H1 (cell line): ENCODE measurements around the gene MRPL11. TPM values are rescaled to one million over a fixed set of nuclear protein-coding genes. Genes with fewer than 3 reads are reported as not detected.

ENCODE experiments used
- ASH2L ChIP-seq: fragments of 200-600, 300-600 bp; sonication (generic); IDR thresholded peaks from one replicate; pipeline ENCODE4 v1.7.1; 2017; ENCODE audit warnings: low read length
- CEBPB ChIP-seq: IDR thresholded peaks from 2 replicates; pipeline ENCODE4 v1.6.1; 2012; ENCODE audit warnings: low read depth, low read length
- CTBP2 ChIP-seq: IDR thresholded peaks from 2 replicates; pipeline ENCODE4 v1.7.0; 2011; ENCODE audit warnings: borderline replicate concordance, mild to moderate bottlenecking, moderate library complexity, mixed read lengths, low read length; ENCODE audit not compliant: insufficient read depth, insufficient read length
- EZH2 ChIP-seq: fragments of 200-600 bp; sonication (generic); IDR thresholded peaks from 2 replicates; pipeline ENCODE4 v1.7.1; 2012; ENCODE audit warnings: low read depth, mild to moderate bottlenecking, moderate library complexity, low read length, inconsistent platforms; ENCODE audit not compliant: severe bottlenecking
- HDAC2 ChIP-seq, 2 experiments: fragments of 300-600 bp in 1 of 2; sonication (generic) in 1 of 2; IDR thresholded peaks; 2 replicates each; pipeline ENCODE4 v1.6.1; 2011 to 2012; ENCODE audit warnings: low read depth in 2 of 2, low read length in 2 of 2, mild to moderate bottlenecking in 2 of 2, moderate library complexity in 2 of 2, borderline replicate concordance in 1 of 2, inconsistent platforms in 1 of 2
- KDM1A ChIP-seq: fragments of 200-600, 300-600 bp; sonication (generic); IDR thresholded peaks from 2 replicates; pipeline ENCODE4 v1.7.1; 2016; ENCODE audit warnings: mild to moderate bottlenecking, low read length, borderline replicate concordance
- KDM5A ChIP-seq: fragments of 200-600 bp; IDR thresholded peaks from 2 replicates; pipeline ENCODE4 v1.7.1; 2012; ENCODE audit warnings: mild to moderate bottlenecking, low read length, inconsistent platforms, mixed read lengths
- POLR2AphosphoS5 ChIP-seq: IDR thresholded peaks from 2 replicates; pipeline ENCODE4 v1.6.1; 2011; ENCODE audit warnings: low read depth, low read length
- POU5F1 ChIP-seq: IDR thresholded peaks from 2 replicates; pipeline ENCODE4 v1.6.1; 2011; ENCODE audit warnings: low read depth, mild to moderate bottlenecking, low read length, moderate library complexity
- SAP30 ChIP-seq: fragments of 300-600 bp; sonication (generic); IDR thresholded peaks from 2 replicates; pipeline ENCODE4 v1.7.1; 2012; ENCODE audit warnings: low read length, moderate library complexity, mild to moderate bottlenecking, inconsistent platforms; ENCODE audit not compliant: insufficient read depth, insufficient replicate concordance
- SIRT6 ChIP-seq: IDR thresholded peaks from one replicate; pipeline ENCODE4 v1.7.1; 2012; ENCODE audit warnings: low read length, inconsistent platforms
- SP1 ChIP-seq: IDR thresholded peaks from 2 replicates; pipeline ENCODE4 v1.6.1; 2011; ENCODE audit warnings: low read depth, low read length
- SRF ChIP-seq: IDR thresholded peaks from 2 replicates; pipeline ENCODE4 v1.6.1; 2011; ENCODE audit warnings: mild to moderate bottlenecking, low read depth, low read length, moderate library complexity
- SUZ12 ChIP-seq: fragments of 200-600 bp; sonication (generic); IDR thresholded peaks from 2 replicates; pipeline ENCODE4 v1.6.1; 2012; ENCODE audit warnings: mild to moderate bottlenecking, inconsistent platforms, low read length, moderate library complexity, mixed read lengths
- TEAD4 ChIP-seq: IDR thresholded peaks from 2 replicates; pipeline ENCODE4 v1.6.1; 2012; ENCODE audit warnings: low read depth, low read length, inconsistent platforms, mixed read lengths
- YY1 ChIP-seq: IDR thresholded peaks from 2 replicates; pipeline ENCODE4 v1.6.1; 2011; ENCODE audit warnings: low read depth, mild to moderate bottlenecking, low read length
- polyA plus RNA-seq, 7 experiments: library from polyadenylated mRNA; depleted of rRNA in 3 of 7; stranded (reverse) in 5 of 7; unstranded in 2 of 7; fragments of >200 nt in 5 of 7; fragments of 200-250 nt in 2 of 7; gene quantifications; 1 replicate in 5 of 7; 2 replicates in 1 of 7; 4 replicates in 1 of 7; pipeline versions ENCODE4 v1.2.1 to v1.2.3, GENCODE V29; 2011 to 2013; ENCODE audit warnings: missing spikeins in 2 of 7, mixed read lengths in 2 of 7
- total RNA-seq: library from RNA; stranded (reverse); fragmentation: NEBNext Ultra II Directional; extraction: Animal tissue kit (Norgen Biotek cat#: 25700); gene quantifications from 2 replicates; pipeline ENCODE4 v1.2.1, GENCODE V29; 2021
- TF ChIP-seq, protein P1 (sequence below): IDR thresholded peaks from 2 replicates; pipeline ENCODE4 v1.6.1; 2011; ENCODE audit warnings: low read length, improper control_type of control experiment

Gene MRPL11
- total and polyA plus RNA-seq, 2 of the 8 experiments (the other 6 are each of a cell fraction or from before 2014, with no cell fraction given), result 105 to 141 TPM

DNA sequence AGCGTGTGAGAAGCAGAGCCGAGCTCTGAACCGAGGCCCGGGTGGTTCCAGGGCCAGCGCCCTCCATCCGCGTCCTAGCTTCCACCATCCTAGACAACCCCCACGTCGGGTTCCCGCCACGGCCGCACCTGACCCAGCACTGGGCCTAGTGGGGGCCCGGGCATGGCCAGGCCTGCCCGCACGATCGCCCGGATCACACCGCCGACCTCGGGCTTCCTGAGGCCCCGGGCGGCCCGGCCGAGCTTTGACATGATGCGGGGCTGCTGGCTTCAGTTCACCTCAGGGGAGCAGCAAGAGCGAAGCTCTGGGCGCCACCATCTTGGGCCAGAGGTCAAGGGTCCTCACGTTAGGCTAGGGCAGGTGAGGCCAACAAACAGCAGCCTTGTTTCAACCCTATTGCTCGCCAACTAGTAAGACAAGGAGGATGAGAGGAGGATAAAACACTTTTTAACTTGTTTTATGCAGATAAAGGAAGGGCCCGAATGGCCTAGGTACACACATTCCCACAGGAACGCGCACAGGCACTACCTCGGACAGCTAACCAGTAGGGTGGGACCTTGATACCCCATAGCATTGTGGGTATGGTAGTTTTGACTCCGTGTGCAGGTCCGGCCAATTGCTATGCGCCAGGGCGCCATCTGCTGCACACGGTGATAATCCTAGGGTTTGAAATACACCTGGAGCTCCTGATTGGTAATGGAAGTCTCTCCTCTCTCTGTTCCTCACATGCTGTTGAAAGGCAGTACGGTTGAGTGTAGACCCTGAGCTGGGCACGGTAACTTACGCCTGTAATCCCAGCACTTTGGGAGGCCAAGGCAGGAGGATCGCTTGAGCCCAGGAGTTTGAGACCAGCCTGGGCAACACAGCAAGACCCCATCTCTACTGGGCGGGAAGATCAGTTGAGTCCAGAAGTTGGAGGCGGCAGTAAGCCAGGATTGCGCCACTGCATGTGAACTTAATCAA, at the start of gene MRPL11 (continued):
- TF ChIP-seq EZH2, result no peak
- TF ChIP-seq POU5F1, result no peak
- no peak for TF ChIP-seq SUZ12
- no peak for TF ChIP-seq CEBPB
- TF ChIP-seq SP1, result peak; percentile 82; the same call in 1 of the 2 replicates
- TF ChIP-seq ASH2L, result peak; percentile 54
- no peak for TF ChIP-seq SAP30
- TF ChIP-seq SRF, result 0 out of 2 replicates have a peak, but pooled peaks have one; percentile 0
- no peak for TF ChIP-seq SIRT6
- TF ChIP-seq TEAD4, result peak; percentile 81
- peak; percentile 82; the same call in 1 of the 2 replicates for TF ChIP-seq POLR2AphosphoS5
- peak; percentile 93 for TF ChIP-seq KDM1A
- peak; percentile 93 for TF ChIP-seq KDM5A
- no peak for TF ChIP-seq CTBP2
- TF ChIP-seq YY1, result peak; percentile 94
- peak in 1 of 2 experiments; percentile 69; a peak in 1 of 4 replicates for TF ChIP-seq HDAC2 (IDR thresholded peaks at IDR 0.05; ENCODE audit: borderline replicate concordance in 1 of 2, low read depth in 2 of 2, low read length in 2 of 2)
- TF ChIP-seq, protein P1, sequence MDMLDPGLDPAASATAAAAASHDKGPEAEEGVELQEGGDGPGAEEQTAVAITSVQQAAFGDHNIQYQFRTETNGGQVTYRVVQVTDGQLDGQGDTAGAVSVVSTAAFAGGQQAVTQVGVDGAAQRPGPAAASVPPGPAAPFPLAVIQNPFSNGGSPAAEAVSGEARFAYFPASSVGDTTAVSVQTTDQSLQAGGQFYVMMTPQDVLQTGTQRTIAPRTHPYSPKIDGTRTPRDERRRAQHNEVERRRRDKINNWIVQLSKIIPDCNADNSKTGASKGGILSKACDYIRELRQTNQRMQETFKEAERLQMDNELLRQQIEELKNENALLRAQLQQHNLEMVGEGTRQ, result no peak
